CD8-positive, alpha-beta memory T cell (primary cell): ENCODE results near the gene ENTHD1. TPM values are rescaled to one million over a fixed set of nuclear protein-coding genes. Genes with fewer than 3 reads are reported as not detected.

Experiments used
- CTCF ChIA-PET: fragments of 350-600 bp; sonication (Branson Sonifier 250); formaldehyde crosslinking; loops from one replicate; lab custom pipeline; 2021; ENCODE audit warnings: antibody characterized with exemption; lab: Charles Lee
- POLR2A ChIA-PET: fragments of 350-600 bp; sonication (Branson Sonifier 250); formaldehyde crosslinking; loops from one replicate; lab custom pipeline; 2021; ENCODE audit warnings: antibody characterized with exemption; lab: Charles Lee
- DNase-seq, 5 donors: peaks; one replicate each; pipeline versions ENCODE4 v3.0.0 to v3.0.0-alpha.2; 2020 to 2022; ENCODE audit warnings: mixed read lengths in 1 of 5
- H3K27ac ChIP-seq: one replicate; pipeline ENCODE4 v1.7.0; 2013; ENCODE audit warnings: low read depth, mild to moderate bottlenecking, low read length, moderate library complexity
- H3K27me3 ChIP-seq: 2 replicates; pipeline ENCODE4 v1.7.0; 2013; ENCODE audit warnings: low read length, mild to moderate bottlenecking; ENCODE audit not compliant: insufficient read depth, poor library complexity, severe bottlenecking
- H3K36me3 ChIP-seq: 2 replicates; pipeline ENCODE4 v1.7.0; 2013; ENCODE audit warnings: mild to moderate bottlenecking, low read length, moderate library complexity; ENCODE audit not compliant: insufficient read depth
- H3K4me1 ChIP-seq: 2 replicates; pipeline ENCODE4 v1.7.0; 2013; ENCODE audit warnings: mild to moderate bottlenecking, low read length, moderate library complexity; ENCODE audit not compliant: insufficient read depth
- H3K4me3 ChIP-seq: 2 replicates; pipeline ENCODE4 v1.7.0; 2013; ENCODE audit warnings: mild to moderate bottlenecking, low read length
- H3K9me3 ChIP-seq: 2 replicates; pipeline ENCODE4 v1.7.0; 2013; ENCODE audit warnings: mild to moderate bottlenecking, low read length
- H3K27ac Mint-ChIP-seq, 8 donors: one replicate each; pipeline ENCODE4 v1.8.0; 2020 to 2021; ENCODE audit warnings: mixed read lengths in 8 of 8, mild to moderate bottlenecking in 6 of 8, inconsistent platforms in 3 of 8, moderate library complexity in 3 of 8
- H3K27me3 Mint-ChIP-seq, 2 donors: one replicate each; pipeline ENCODE4 v1.8.0; 2020 to 2021; ENCODE audit warnings: mixed read lengths in 2 of 2, mild to moderate bottlenecking in 1 of 2, moderate library complexity in 1 of 2
- H3K36me3 Mint-ChIP-seq, 3 donors: one replicate each; pipeline ENCODE4 v1.8.0; 2020 to 2021; ENCODE audit warnings: mixed read lengths in 3 of 3, inconsistent platforms in 1 of 3, mild to moderate bottlenecking in 1 of 3
- H3K4me1 Mint-ChIP-seq, 3 donors: one replicate each; pipeline ENCODE4 v1.8.0; 2020 to 2021; ENCODE audit warnings: mixed read lengths in 3 of 3, inconsistent platforms in 1 of 3, mild to moderate bottlenecking in 1 of 3
- H3K4me3 Mint-ChIP-seq, 7 donors: one replicate each; pipeline ENCODE4 v1.8.0; 2020 to 2021; ENCODE audit warnings: mixed read lengths in 7 of 7, mild to moderate bottlenecking in 6 of 7, moderate library complexity in 4 of 7, inconsistent platforms in 2 of 7
- H3K9me3 Mint-ChIP-seq, 5 donors: one replicate each; pipeline ENCODE4 v1.8.0; 2020 to 2022; ENCODE audit warnings: mixed read lengths in 5 of 5, mild to moderate bottlenecking in 3 of 5, moderate library complexity in 2 of 5, inconsistent platforms in 1 of 5
- polyA plus RNA-seq: library from polyadenylated mRNA; unstranded; fragments of 300-500 nt; fragmentation: Illumina TruSeq; gene quantifications from one replicate; pipeline ENCODE4 v1.2.3, GENCODE V29; 2021
- total RNA-seq, 2 experiments: library from RNA; stranded (reverse); gene quantifications; one replicate each; pipeline ENCODE4 v1.2.3, GENCODE V29; 2021

Gene ENTHD1
- total and polyA plus RNA-seq, 3 experiments from 2014 or later = 0.16 to 0.35 (median 0.16) TPM

DNA sequence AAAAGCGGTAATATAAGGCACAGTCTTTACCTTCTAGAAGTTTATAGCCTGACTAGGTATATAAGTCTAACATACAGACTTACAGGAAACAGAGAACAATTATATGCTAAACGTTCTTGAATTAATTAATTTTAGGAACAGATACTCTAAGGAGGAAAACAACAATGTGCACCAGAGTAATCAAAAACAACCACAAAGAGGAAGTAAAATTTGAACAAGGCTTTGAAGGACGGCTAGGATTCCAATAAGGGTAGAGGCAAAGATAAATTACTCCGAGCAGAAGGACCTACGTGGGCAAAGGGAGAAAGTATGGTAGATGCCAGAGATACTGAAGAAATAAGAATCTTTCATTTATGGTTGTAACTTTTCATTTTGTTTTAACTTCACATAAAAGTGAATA lies 54.4 kb downstream of the ENTHD1 start:
- Histone ChIP-seq H3K36me3 (no peaks in the 10 kb centered on the region), H3K27me3 (no peaks in the 10 kb centered on the region), H3K4me1 (peaks cover 3% of the 10 kb centered on the region), H3K4me3 (no peak overlapping the region), H3K9me3 (no peaks in the 10 kb centered on the region), H3K27ac (no peak overlapping the region)
- no peak overlapping the region for H3K4me3 Mint-ChIP-seq
- H3K9me3 Mint-ChIP-seq = peaks cover 0 to 1% (median 0%) of the 10 kb centered on the region in 5 donors
- CTCF ChIA-PET = no interaction called here
- no peak for DNase-seq
- H3K27me3 Mint-ChIP-seq = peaks cover 0 to 5% of the 10 kb centered on the region in 2 donors
- peaks cover 14 to 15% (median 14%) of the 10 kb centered on the region in 3 donors for H3K4me1 Mint-ChIP-seq
- H3K36me3 Mint-ChIP-seq = no peaks in the 10 kb centered on the region
- POLR2A ChIA-PET = no interaction called here
- peak overlapping the region in 3 of 8 donors; percentile 1 to 47 (median 40) for H3K27ac Mint-ChIP-seq

DNA sequence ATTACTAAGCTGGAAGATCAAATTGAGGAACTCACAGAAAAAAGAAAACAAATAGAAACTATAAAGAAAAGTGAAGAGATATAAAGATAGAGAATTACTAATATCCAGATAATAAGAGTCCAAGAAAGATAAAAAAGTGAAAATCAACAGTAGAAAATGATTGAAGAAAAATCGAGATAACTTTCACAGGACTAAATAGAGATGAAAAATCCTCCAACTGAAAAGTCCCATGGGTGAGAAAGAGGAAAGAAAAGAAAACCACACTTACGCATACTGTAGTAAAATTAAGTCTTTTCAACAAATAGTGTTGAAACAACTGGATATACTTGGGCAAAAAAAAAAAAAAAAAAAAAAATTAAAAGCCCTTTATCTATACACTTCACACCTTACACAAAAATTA lies 60.0 kb downstream of the ENTHD1 start:
- no peaks in the 10 kb centered on the region for H3K36me3 ChIP-seq
- DNase-seq = no peak
- Mint-ChIP-seq H3K36me3 (peaks cover 0 to 5% (median 1%) of the 10 kb centered on the region in 3 donors), H3K4me3 (no peak overlapping the region), H3K27me3 (peaks cover 4 to 26% of the 10 kb centered on the region in 2 donors), H3K4me1 (peaks cover 4 to 12% (median 11%) of the 10 kb centered on the region in 3 donors), H3K9me3 (no peaks in the 10 kb centered on the region), H3K27ac (no peak overlapping the region)
- no peaks in the 10 kb centered on the region for H3K27me3 ChIP-seq
- H3K4me1 ChIP-seq = peaks cover 9% of the 10 kb centered on the region
- H3K4me3 ChIP-seq = no peak overlapping the region
- no peak overlapping the region for H3K27ac ChIP-seq
- POLR2A ChIA-PET = no interaction called here
- no peaks in the 10 kb centered on the region for H3K9me3 ChIP-seq
- CTCF ChIA-PET = no interaction called here

GRCh38 chr22:39833093-39833492 lies 60.5 kb downstream of the ENTHD1 start:
- H3K36me3 ChIP-seq = no peaks in the 10 kb centered on the region
- H3K9me3 Mint-ChIP-seq = no peaks in the 10 kb centered on the region
- H3K9me3 ChIP-seq = no peaks in the 10 kb centered on the region
- H3K27ac ChIP-seq = peak overlapping the region; percentile 25
- H3K4me1 Mint-ChIP-seq = peaks cover 6 to 17% (median 14%) of the 10 kb centered on the region in 3 donors
- H3K4me3 Mint-ChIP-seq = no peak overlapping the region
- no peaks in the 10 kb centered on the region for H3K27me3 ChIP-seq
- peaks cover 4 to 28% of the 10 kb centered on the region in 2 donors for H3K27me3 Mint-ChIP-seq
- CTCF ChIA-PET = interaction anchor here (1.7 kb wide), 1 partner anchor 12 kb away, joined by 5 read pairs; no protein-coding TSS in a partner anchor
- H3K36me3 Mint-ChIP-seq = peaks cover 0 to 5% (median 1%) of the 10 kb centered on the region in 3 donors
- no peak overlapping the region for H3K27ac Mint-ChIP-seq
- DNase-seq = no peak
- no peak overlapping the region for H3K4me3 ChIP-seq
- POLR2A ChIA-PET = no interaction called here
- peaks cover 9% of the 10 kb centered on the region for H3K4me1 ChIP-seq

DNA sequence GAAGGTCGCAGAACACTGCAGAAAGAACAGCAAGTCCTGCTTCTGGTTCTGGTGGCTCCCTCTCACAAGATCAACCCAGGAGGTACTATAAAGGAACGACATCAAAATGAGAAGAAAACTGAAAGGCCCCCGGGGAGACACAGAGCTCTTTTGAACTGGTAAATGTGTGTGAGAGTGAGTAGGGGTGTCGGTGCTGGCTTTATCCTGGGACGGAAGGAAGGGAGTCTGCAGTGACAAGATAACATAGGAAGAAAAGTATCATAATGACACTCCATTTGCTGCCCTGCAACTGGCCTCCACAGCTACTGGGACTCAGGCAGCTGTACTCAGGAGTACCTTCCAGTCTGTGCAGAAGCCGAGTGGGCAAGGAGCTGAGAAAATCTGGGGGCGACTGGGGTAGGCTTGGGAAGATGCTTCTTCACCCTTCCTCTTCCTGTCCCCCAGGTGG lies 60.9 kb downstream of the ENTHD1 start:
- Histone ChIP-seq H3K36me3 (no peaks in the 10 kb centered on the region), H3K27me3 (no peaks in the 10 kb centered on the region), H3K4me1 (peaks cover 9% of the 10 kb centered on the region), H3K27ac (peak overlapping the region; percentile 25), H3K4me3 (no peak overlapping the region), H3K9me3 (no peaks in the 10 kb centered on the region)
- Mint-ChIP-seq H3K4me3 (no peak overlapping the region), H3K27me3 (peaks cover 4 to 28% of the 10 kb centered on the region in 2 donors), H3K36me3 (peaks cover 0 to 5% (median 1%) of the 10 kb centered on the region in 3 donors), H3K4me1 (peaks cover 6 to 18% (median 14%) of the 10 kb centered on the region in 3 donors), H3K9me3 (no peaks in the 10 kb centered on the region), H3K27ac (no peak overlapping the region)
- ChIA-PET POLR2A (no interaction called here), CTCF (interaction anchor here (1.7 kb wide), 1 partner anchor 13 kb away, joined by 5 read pairs; no protein-coding TSS in a partner anchor)
- peak in 1 of 5 donors; percentile 2 for DNase-seq

GRCh38 chr22:39825661-39826102 lies 67.9 kb downstream of the ENTHD1 start:
- POLR2A ChIA-PET = no interaction called here
- no peaks in the 10 kb centered on the region for H3K9me3 Mint-ChIP-seq
- no peak overlapping the region for H3K27ac Mint-ChIP-seq
- no peak overlapping the region for H3K4me3 Mint-ChIP-seq
- Histone ChIP-seq H3K36me3 (no peaks in the 10 kb centered on the region), H3K4me3 (no peak overlapping the region), H3K9me3 (no peaks in the 10 kb centered on the region), H3K27ac (no peak overlapping the region), H3K27me3 (no peaks in the 10 kb centered on the region), H3K4me1 (peaks cover under 1% of the 10 kb centered on the region)
- CTCF ChIA-PET = no interaction called here
- H3K36me3 Mint-ChIP-seq = no peaks in the 10 kb centered on the region
- DNase-seq = no peak
- H3K4me1 Mint-ChIP-seq = peaks cover 3 to 9% (median 9%) of the 10 kb centered on the region in 3 donors
- peaks cover 0 to 11% of the 10 kb centered on the region in 2 donors for H3K27me3 Mint-ChIP-seq

DNA sequence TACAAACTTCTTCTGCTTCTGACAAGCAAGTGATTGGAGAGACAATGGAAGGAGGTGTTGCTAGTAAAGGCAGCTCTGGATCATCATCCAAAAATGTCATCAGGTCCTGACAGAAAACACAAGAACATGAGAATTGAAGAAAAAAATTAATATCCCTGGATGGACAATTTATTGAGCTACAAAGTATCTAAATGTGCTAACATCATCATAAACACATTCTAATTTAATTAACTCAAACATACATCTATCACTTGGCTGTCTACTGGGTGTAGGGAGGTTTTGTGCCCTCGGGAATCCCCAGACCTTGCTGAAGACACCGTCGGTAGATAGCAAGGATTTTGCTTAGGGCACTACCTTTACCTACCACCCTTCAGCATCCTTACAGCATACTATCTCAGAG lies 72.6 kb downstream of the ENTHD1 start:
- Histone ChIP-seq H3K4me3 (no peak overlapping the region), H3K9me3 (no peaks in the 10 kb centered on the region), H3K36me3 (no peaks in the 10 kb centered on the region), H3K27ac (no peak overlapping the region), H3K4me1 (no peaks in the 10 kb centered on the region), H3K27me3 (no peaks in the 10 kb centered on the region)
- Mint-ChIP-seq H3K27ac (no peak overlapping the region), H3K27me3 (no peaks in the 10 kb centered on the region), H3K4me3 (no peak overlapping the region), H3K9me3 (no peaks in the 10 kb centered on the region), H3K4me1 (peaks cover 0 to 3% (median 0%) of the 10 kb centered on the region in 3 donors), H3K36me3 (no peaks in the 10 kb centered on the region)
- POLR2A ChIA-PET = no interaction called here
- CTCF ChIA-PET = interaction anchor here (0.8 kb wide), 1 partner anchor 95 kb away, joined by 3 read pairs; no protein-coding TSS in a partner anchor
- DNase-seq = no peak

- Histone ChIP-seq H3K27me3 (no peaks in the 10 kb centered on the region), H3K4me3 (no peak overlapping the region), H3K27ac (no peak overlapping the region), H3K9me3 (no peaks in the 10 kb centered on the region), H3K4me1 (no peaks in the 10 kb centered on the region), H3K36me3 (no peaks in the 10 kb centered on the region)
- Mint-ChIP-seq H3K4me3 (no peak overlapping the region), H3K27me3 (no peaks in the 10 kb centered on the region), H3K36me3 (no peaks in the 10 kb centered on the region), H3K9me3 (no peaks in the 10 kb centered on the region), H3K27ac (no peak overlapping the region), H3K4me1 (peaks cover 0 to 3% (median 0%) of the 10 kb centered on the region in 3 donors)
- DNase-seq = no peak
- ChIA-PET CTCF (no interaction called here), POLR2A (no interaction called here)
These were observed 73.3 kb downstream of the ENTHD1 start for GRCh38 chr22:39820256-39820655.

DNA sequence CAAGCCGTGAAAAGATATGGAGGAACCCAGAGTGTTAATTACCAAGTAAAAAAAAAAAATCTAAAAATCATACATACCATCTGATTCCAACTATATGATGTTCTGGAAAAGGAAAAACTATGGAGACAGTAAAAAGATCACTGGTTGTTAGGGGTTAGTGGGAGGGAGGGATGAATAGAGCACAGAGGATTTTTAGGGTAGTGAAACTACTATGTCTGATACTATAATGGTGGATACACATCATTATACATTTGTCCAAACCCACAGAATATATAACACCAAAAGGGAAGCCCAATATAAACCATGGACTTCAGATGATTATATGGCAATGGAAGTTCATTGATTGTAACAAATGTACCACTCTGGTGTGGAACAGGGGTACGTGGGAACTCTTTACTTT lies 74.1 kb downstream of the ENTHD1 start:
- Mint-ChIP-seq H3K4me1 (peaks cover 0 to 3% (median 0%) of the 10 kb centered on the region in 3 donors), H3K27ac (no peak overlapping the region), H3K27me3 (no peaks in the 10 kb centered on the region), H3K9me3 (no peaks in the 10 kb centered on the region), H3K4me3 (no peak overlapping the region), H3K36me3 (no peaks in the 10 kb centered on the region)
- POLR2A ChIA-PET = no interaction called here
- no peaks in the 10 kb centered on the region for H3K9me3 ChIP-seq
- no peak overlapping the region for H3K4me3 ChIP-seq
- DNase-seq = no peak
- no peak overlapping the region for H3K27ac ChIP-seq
- H3K27me3 ChIP-seq = no peaks in the 10 kb centered on the region
- CTCF ChIA-PET = no interaction called here
- H3K4me1 ChIP-seq = no peaks in the 10 kb centered on the region
- no peaks in the 10 kb centered on the region for H3K36me3 ChIP-seq
